Measurements from ENCODE around the gene TSHR. TPM values are rescaled to one million over a fixed set of nuclear protein-coding genes. Genes with fewer than 3 reads are reported as not detected.
"Not testable (repeated sequence)": the region's sequence is repeated elsewhere in the genome, so short reads cannot be mapped to it uniquely, and the experiment has no call there.

Gene TSHR
- total RNA-seq, 4 donors from 2014 or later: 0.99 to 1.8 (median 1.1) TPM; not detected in 1

GRCh38 chr14:81023095-81023710 is 67.8 kb downstream of the TSHR start:
- no peak overlapping the region for H3K4me3 ChIP-seq (ENCODE audit: low read depth, poor library complexity, severe bottlenecking)
- TF ChIP-seq POLR2A (IDR thresholded peaks at IDR 0.05) (no peak), CTCF (IDR thresholded peaks at IDR 0.05) (no peak)
- no peak for DNase-seq (ENCODE audit: low spot score in 2 of 2)
- intact Hi-C loops (cut with DNase I; ENCODE audit: low total_unique reads): no loop called here

DNA sequence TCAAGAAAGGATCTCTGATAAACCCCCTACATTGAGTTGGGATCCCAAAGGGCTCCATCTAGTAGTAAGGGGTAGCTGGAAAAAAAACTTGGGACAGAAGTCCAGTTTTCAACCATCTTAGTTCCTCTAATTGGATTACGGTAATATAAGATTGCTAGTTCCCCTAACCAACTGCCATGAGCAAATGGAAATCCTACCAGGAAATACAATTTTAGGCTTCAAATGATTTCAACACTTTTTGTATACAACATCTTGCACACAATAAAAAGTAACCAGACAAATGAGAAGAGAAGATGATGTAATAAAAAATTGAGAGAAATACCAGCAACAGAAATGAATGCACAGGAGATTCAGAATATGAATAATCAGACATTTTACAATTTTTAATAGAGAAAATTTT is 73.0 kb downstream of the TSHR start:
- H3K4me3 ChIP-seq (ENCODE audit: low read depth, poor library complexity, severe bottlenecking): no peak overlapping the region
- TF ChIP-seq POLR2A (IDR thresholded peaks at IDR 0.05) (no peak), CTCF (IDR thresholded peaks at IDR 0.05) (no peak)
- intact Hi-C loops (cut with DNase I; ENCODE audit: low total_unique reads): no loop called here
- WGBS, 2 donors: 78 to 100% methylated on average over 1 of the region's 1 CpG
- DNase-seq (ENCODE audit: low spot score in 2 of 2): no peak

- DNase-seq (ENCODE audit: low spot score in 2 of 2): no peak
- H3K4me3 ChIP-seq (ENCODE audit: low read depth, poor library complexity, severe bottlenecking): no peak overlapping the region
- TF ChIP-seq POLR2A (IDR thresholded peaks at IDR 0.05): no peak
- no peak for TF ChIP-seq CTCF (IDR thresholded peaks at IDR 0.05)
- intact Hi-C loops (cut with DNase I; ENCODE audit: low total_unique reads): no loop called here
- 54 to 62% methylated on average over 3 of the region's 3 CpGs for WGBS, 2 donors
These were observed 76.1 kb downstream of the TSHR start for GRCh38 chr14:81031488-81031887.

GRCh38 chr14:81033698-81034240 is 78.3 kb downstream of the TSHR start:
- no peak overlapping the region for H3K4me3 ChIP-seq (ENCODE audit: low read depth, poor library complexity, severe bottlenecking)
- DNase-seq (ENCODE audit: low spot score in 2 of 2): no peak
- intact Hi-C loops (cut with DNase I; ENCODE audit: low total_unique reads): no loop called here
- no peak for TF ChIP-seq POLR2A (IDR thresholded peaks at IDR 0.05)
- no peak for TF ChIP-seq CTCF (IDR thresholded peaks at IDR 0.05)
- WGBS, 2 donors: 29 to 54% methylated on average over 1 of the region's 1 CpG

GRCh38 chr14:81042438-81042837 is 87.0 kb downstream of the TSHR start:
- intact Hi-C loops (cut with DNase I; ENCODE audit: low total_unique reads): no loop called here
- WGBS, 2 donors: 75 to 97% methylated on average over 1 of the region's 1 CpG
- TF ChIP-seq POLR2A (IDR thresholded peaks at IDR 0.05): no peak
- TF ChIP-seq CTCF (IDR thresholded peaks at IDR 0.05): no peak
- no peak for DNase-seq (ENCODE audit: low spot score in 2 of 2)
- H3K4me3 ChIP-seq (ENCODE audit: low read depth, poor library complexity, severe bottlenecking): no peak overlapping the region

- 83 to 85% methylated on average over 1 of the region's 1 CpG for WGBS, 2 donors
- H3K4me3 ChIP-seq (ENCODE audit: low read depth, poor library complexity, severe bottlenecking): no peak overlapping the region
- no peak for TF ChIP-seq CTCF (IDR thresholded peaks at IDR 0.05)
- no peak for TF ChIP-seq POLR2A (IDR thresholded peaks at IDR 0.05)
- intact Hi-C loops (cut with DNase I; ENCODE audit: low total_unique reads): no loop called here
- no peak for DNase-seq (ENCODE audit: low spot score in 2 of 2)
These were observed 96.1 kb downstream of the TSHR start for GRCh38 chr14:81051547-81051946.

GRCh38 chr14:81054057-81054456 is 98.6 kb downstream of the TSHR start:
- H3K4me3 ChIP-seq (ENCODE audit: low read depth, poor library complexity, severe bottlenecking); intact Hi-C loops (cut with DNase I; ENCODE audit: low total_unique reads); DNase-seq (ENCODE audit: low spot score in 2 of 2): not testable (repeated sequence)
- WGBS, 2 donors: 94 to 98% methylated on average over 2 of the region's 2 CpGs
